H1 (cell line): Measurements from ENCODE around the gene ROR1.

Experiments used
- FOSL1 ChIP-seq: IDR thresholded peaks from 2 replicates; pipeline ENCODE4 v1.6.1; 2011; ENCODE audit warnings: mild to moderate bottlenecking, low read depth, low read length, moderate library complexity; ENCODE audit not compliant: insufficient read depth
- RXRA ChIP-seq: IDR thresholded peaks from 2 replicates; pipeline ENCODE4 v1.6.1; 2011; ENCODE audit warnings: low read depth, mild to moderate bottlenecking, low read length, moderate library complexity; ENCODE audit not compliant: insufficient read depth

GRCh38 chr1:63757334-63757733, 16.5 kb upstream of the ROR1 start:
- TF ChIP-seq RXRA (no peak), FOSL1 (no peak)
